ENCODE results near the gene CDC42BPB.
"Not testable (repeated sequence)": the region's sequence is repeated elsewhere in the genome, so short reads cannot be mapped to it uniquely, and the experiment has no call there.

CDC42BPB gene

GRCh38 chr14:103073367-103073875 is 16.1 kb upstream of the CDC42BPB start:
- no peak for DNase-seq

- no peak for DNase-seq
These were observed 15.4 kb upstream of the CDC42BPB start for GRCh38 chr14:103072595-103073366.

GRCh38 chr14:103071544-103072251 is 14.3 kb upstream of the CDC42BPB start:
- DNase-seq, result no peak

GRCh38 chr14:103070971-103071542 is 13.7 kb upstream of the CDC42BPB start:
- no peak for DNase-seq

- no peak for DNase-seq
These were observed 13.0 kb upstream of the CDC42BPB start for GRCh38 chr14:103070263-103070885.

GRCh38 chr14:103068351-103069073 is 11.2 kb upstream of the CDC42BPB start:
- DNase-seq, result no peak

GRCh38 chr14:103067231-103067954 is 10.0 kb upstream of the CDC42BPB start:
- no peak for DNase-seq

GRCh38 chr14:103066399-103066798 is 9.1 kb upstream of the CDC42BPB start:
- no peak for DNase-seq

GRCh38 chr14:103065861-103066260 is 8.5 kb upstream of the CDC42BPB start:
- DNase-seq, result no peak

- no peak for DNase-seq
These were observed 7.6 kb upstream of the CDC42BPB start for GRCh38 chr14:103064978-103065377.

- DNase-seq, result no peak
These were observed 7.1 kb upstream of the CDC42BPB start for GRCh38 chr14:103064436-103064835.

GRCh38 chr14:103061482-103061976 is 4.2 kb upstream of the CDC42BPB start:
- no peak for DNase-seq

- DNase-seq, result no peak
These were observed 2.2 kb upstream of the CDC42BPB start for GRCh38 chr14:103059556-103059955.

GRCh38 chr14:103058164-103059055 is 1.1 kb upstream of the CDC42BPB start:
- DNase-seq, result no peak

- no peak for DNase-seq
These were observed 349 bp downstream of the CDC42BPB start for GRCh38 chr14:103057028-103057371.

GRCh38 chr14:103056322-103057027 is 874 bp downstream of the CDC42BPB start:
- no peak for DNase-seq

GRCh38 chr14:103055695-103056094 is 1.7 kb downstream of the CDC42BPB start:
- DNase-seq, result no peak

- DNase-seq, result no peak
These were observed 4.9 kb downstream of the CDC42BPB start for GRCh38 chr14:103052407-103052806.

GRCh38 chr14:103050935-103051334 is 6.4 kb downstream of the CDC42BPB start:
- no peak for DNase-seq

GRCh38 chr14:103047453-103047852 is 9.9 kb downstream of the CDC42BPB start:
- not testable (repeated sequence) for DNase-seq

All from activated gamma-delta T cell treated with Interleukin-2 at 50 U/mL for 16 hours (primary cell).